GM12878 (cell line): ENCODE measurements around the gene RPUSD2. TPM values are rescaled to one million over a fixed set of nuclear protein-coding genes. Genes with fewer than 3 reads are reported as not detected.
A peak's percentile ranks its signal among the peaks of the same experiment; 100 is the strongest.

Experiments
- CBX3 ChIP-seq: fragments of 200-600 bp; sonication (generic); IDR thresholded peaks from 2 replicates; pipeline ENCODE4 v1.6.1; 2016; ENCODE audit warnings: low read depth, borderline replicate concordance
- CHD4 ChIP-seq: fragments of 200-600 bp; sonication (generic); IDR thresholded peaks from 2 replicates; pipeline ENCODE4 v1.6.1; 2016; ENCODE audit warnings: mild to moderate bottlenecking
- CUX1 ChIP-seq: IDR thresholded peaks from 2 replicates; pipeline ENCODE4 v1.6.1; 2012; ENCODE audit warnings: improper control_type of control experiment, low read depth, low read length; ENCODE audit not compliant: insufficient replicate concordance
- GABPA ChIP-seq: IDR thresholded peaks from 2 replicates; pipeline ENCODE4 v1.6.1; 2014; ENCODE audit warnings: antibody characterized with exemption, low read depth, mild to moderate bottlenecking, inconsistent platforms
- HDGF ChIP-seq: fragments of 450-650 bp; IDR thresholded peaks from 2 replicates; pipeline ENCODE4 v1.6.1; 2016; ENCODE audit warnings: antibody characterized with exemption
- JUNB ChIP-seq: IDR thresholded peaks from 2 replicates; pipeline ENCODE4 v1.6.1; 2016; ENCODE audit warnings: antibody characterized with exemption, mild to moderate bottlenecking
- JUND ChIP-seq: IDR thresholded peaks from 2 replicates; pipeline ENCODE4 v1.6.1; 2012; ENCODE audit warnings: low read depth, mild to moderate bottlenecking, low read length, improper control_type of control experiment, moderate library complexity
- MEF2A ChIP-seq: IDR thresholded peaks from 2 replicates; pipeline ENCODE4 v1.6.1; 2011; ENCODE audit warnings: low read depth, mild to moderate bottlenecking, low read length, moderate library complexity; ENCODE audit not compliant: insufficient read depth
- NFXL1 ChIP-seq: fragments of 450-650 bp; IDR thresholded peaks from 2 replicates; pipeline ENCODE4 v1.6.1; 2017; ENCODE audit warnings: antibody characterized with exemption, mild to moderate bottlenecking, borderline replicate concordance
- NFYA ChIP-seq: IDR thresholded peaks from 2 replicates; pipeline ENCODE4 v1.6.1; 2011; ENCODE audit warnings: low read depth, mild to moderate bottlenecking, low read length, improper control_type of control experiment, borderline replicate concordance
- NFYB ChIP-seq: IDR thresholded peaks from 2 replicates; pipeline ENCODE4 v1.6.1; 2011; ENCODE audit warnings: low read depth, mild to moderate bottlenecking, low read length, improper control_type of control experiment, moderate library complexity; ENCODE audit not compliant: insufficient read depth
- NR2C1 ChIP-seq: fragments of 450-650 bp; IDR thresholded peaks from 2 replicates; pipeline ENCODE4 v1.6.1; 2017; ENCODE audit warnings: antibody characterized with exemption, mild to moderate bottlenecking, moderate library complexity
- NR2F1 ChIP-seq: fragments of 450-650 bp; conservative IDR thresholded peaks from 2 replicates; pipeline ENCODE4 v1.6.1; 2017; ENCODE audit warnings: mild to moderate bottlenecking
- SMAD1 ChIP-seq: fragments of 450-650 bp; IDR thresholded peaks from 2 replicates; pipeline ENCODE4 v1.6.1; 2018; ENCODE audit warnings: mild to moderate bottlenecking, low read depth; ENCODE audit not compliant: partially characterized antibody
- SP1 ChIP-seq: IDR thresholded peaks from one replicate; pipeline ENCODE4 v1.6.1; 2011; ENCODE audit warnings: low read depth, low read length
- SPI1 ChIP-seq: IDR thresholded peaks from 2 replicates; pipeline ENCODE4 v1.6.1; 2011; ENCODE audit warnings: low read depth, mild to moderate bottlenecking, low read length, moderate library complexity, borderline replicate concordance; ENCODE audit not compliant: insufficient read depth
- SREBF1 ChIP-seq: IDR thresholded peaks from 2 replicates; pipeline ENCODE4 v1.6.1; 2012; ENCODE audit warnings: mild to moderate bottlenecking, low read length
- SUPT20H ChIP-seq: IDR thresholded peaks from 2 replicates; pipeline ENCODE4 v1.6.1; 2011; ENCODE audit warnings: low read depth, mild to moderate bottlenecking, low read length, moderate library complexity, borderline replicate concordance; ENCODE audit not compliant: control insufficient read depth
- USF1 ChIP-seq: IDR thresholded peaks from 2 replicates; pipeline ENCODE4 v1.6.1; 2011; ENCODE audit warnings: borderline replicate concordance, low read depth, mild to moderate bottlenecking, moderate library complexity, mixed read lengths, low read length; ENCODE audit not compliant: insufficient read depth; ENCODE audit errors: extremely low read length
- YY1 ChIP-seq: IDR thresholded peaks from 2 replicates; pipeline ENCODE4 v1.6.1; 2011; ENCODE audit warnings: low read depth, mild to moderate bottlenecking, low read length
- ZNF217 ChIP-seq: fragments of 450-650 bp; IDR thresholded peaks from 2 replicates; pipeline ENCODE4 v1.6.1; 2017; ENCODE audit warnings: antibody characterized with exemption, mild to moderate bottlenecking
- ZSCAN29 ChIP-seq: fragments of 450-650 bp; IDR thresholded peaks from 2 replicates; pipeline ENCODE4 v1.6.1; 2017; ENCODE audit warnings: mild to moderate bottlenecking, moderate library complexity
- polyA plus RNA-seq, 11 experiments: library from polyadenylated mRNA; depleted of rRNA in 4 of 11; unstranded in 6 of 11; stranded (reverse) in 5 of 11; fragments of >200 nt; fragmentation: Nextera tagmentation in 4 of 11; fragmentation: Illumina TruSeq in 1 of 11; extraction: Ambion mirVana in 4 of 11; extraction: Trizol in 1 of 11; gene quantifications; 1 replicate in 1 of 11; 2 replicates in 10 of 11; pipeline versions ENCODE4 v1.2.1 to v1.2.3, GENCODE V29; 2011 to 2016; ENCODE audit warnings: inconsistent platforms in 2 of 11, missing spikeins in 2 of 11, low read depth in 1 of 11
- total RNA-seq, 4 experiments: library from RNA; depleted of rRNA in 3 of 4; stranded (reverse); fragments of >200 nt in 3 of 4; fragmentation: Illumina TruSeq in 1 of 4; extraction: Trizol in 1 of 4; gene quantifications; 2 replicates each; pipeline versions ENCODE4 v1.2.1 to v1.2.3, GENCODE V29; 2013 to 2021
- TF ChIP-seq, protein P1 (sequence below), 3 experiments: IDR thresholded peaks in 2 of 3; conservative IDR thresholded peaks in 1 of 3; 2 replicates each; pipeline ENCODE4 v1.5.1; 2011; ENCODE audit warnings: low read depth in 3 of 3, low read length in 3 of 3, mild to moderate bottlenecking in 3 of 3, control low read depth in 2 of 3, moderate library complexity in 2 of 3, inconsistent platforms in 1 of 3, mixed read lengths in 1 of 3; ENCODE audit not compliant: control insufficient read depth in 2 of 3, insufficient read depth in 1 of 3; ENCODE audit errors: extremely low read depth in 1 of 3

The RPUSD2 gene
- total and polyA plus RNA-seq, 10 of the 15 experiments (the other 5 are each of a cell fraction or from before 2014, with no cell fraction given) = 4.0 to 33.3 (median 18.5) TPM

DNA sequence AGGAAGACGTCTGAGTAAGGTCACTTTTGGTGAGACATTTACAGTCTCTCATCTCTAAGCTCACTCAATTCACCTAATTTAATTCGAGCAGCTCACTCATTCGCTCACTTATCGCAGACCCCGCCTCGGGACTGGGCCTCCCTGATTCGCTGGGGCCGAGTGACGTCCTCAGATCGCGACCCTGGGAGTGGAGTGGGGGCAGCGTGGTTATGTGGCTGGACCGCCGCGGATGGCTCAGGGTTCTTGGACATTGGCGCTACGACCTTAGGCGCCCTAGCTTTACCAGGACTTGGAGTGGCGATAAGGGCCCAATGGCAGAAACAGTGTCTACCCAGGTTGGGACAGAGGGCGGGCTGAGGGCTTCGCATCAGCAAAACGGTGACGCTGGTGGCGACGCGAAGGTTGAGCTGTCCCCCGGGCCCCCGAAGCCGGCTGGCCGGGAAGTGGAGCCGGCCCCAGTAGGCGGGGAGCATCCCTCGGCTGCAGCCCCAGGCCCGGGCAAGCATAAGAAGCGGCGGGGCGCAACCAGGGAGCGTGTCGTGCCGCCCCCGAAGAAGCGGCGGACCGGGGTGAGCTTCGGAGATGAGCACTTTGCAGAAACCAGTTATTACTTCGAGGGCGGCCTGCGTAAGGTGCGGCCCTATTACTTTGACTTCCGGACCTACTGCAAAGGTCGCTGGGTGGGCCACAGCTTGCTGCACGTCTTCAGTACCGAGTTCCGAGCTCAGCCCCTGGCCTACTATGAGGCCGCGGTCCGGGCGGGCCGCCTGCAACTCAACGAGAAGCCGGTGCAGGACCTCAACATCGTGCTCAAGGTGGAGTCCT, at the start of gene RPUSD2 (continued):
- no peak for TF ChIP-seq JUNB
- no peak for TF ChIP-seq CHD4
- TF ChIP-seq SMAD1 = no peak
- TF ChIP-seq, protein P1, sequence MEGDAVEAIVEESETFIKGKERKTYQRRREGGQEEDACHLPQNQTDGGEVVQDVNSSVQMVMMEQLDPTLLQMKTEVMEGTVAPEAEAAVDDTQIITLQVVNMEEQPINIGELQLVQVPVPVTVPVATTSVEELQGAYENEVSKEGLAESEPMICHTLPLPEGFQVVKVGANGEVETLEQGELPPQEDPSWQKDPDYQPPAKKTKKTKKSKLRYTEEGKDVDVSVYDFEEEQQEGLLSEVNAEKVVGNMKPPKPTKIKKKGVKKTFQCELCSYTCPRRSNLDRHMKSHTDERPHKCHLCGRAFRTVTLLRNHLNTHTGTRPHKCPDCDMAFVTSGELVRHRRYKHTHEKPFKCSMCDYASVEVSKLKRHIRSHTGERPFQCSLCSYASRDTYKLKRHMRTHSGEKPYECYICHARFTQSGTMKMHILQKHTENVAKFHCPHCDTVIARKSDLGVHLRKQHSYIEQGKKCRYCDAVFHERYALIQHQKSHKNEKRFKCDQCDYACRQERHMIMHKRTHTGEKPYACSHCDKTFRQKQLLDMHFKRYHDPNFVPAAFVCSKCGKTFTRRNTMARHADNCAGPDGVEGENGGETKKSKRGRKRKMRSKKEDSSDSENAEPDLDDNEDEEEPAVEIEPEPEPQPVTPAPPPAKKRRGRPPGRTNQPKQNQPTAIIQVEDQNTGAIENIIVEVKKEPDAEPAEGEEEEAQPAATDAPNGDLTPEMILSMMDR (IDR thresholded peaks at IDR 0.05 in 2 of 3, conservative IDR thresholded peaks at IDR 0.05 in 1 of 3; ENCODE audit: control insufficient read depth in 2 of 3, extremely low read depth in 1 of 3, insufficient read depth in 1 of 3, low read depth in 3 of 3, low read length in 3 of 3) = no peak
- TF ChIP-seq ZSCAN29 = no peak
- no peak for TF ChIP-seq NFYA
- no peak for TF ChIP-seq SREBF1
- TF ChIP-seq NR2F1 = peak; percentile 46; the same call in 1 of the 2 replicates
- TF ChIP-seq NFXL1 = no peak
- no peak for TF ChIP-seq ZNF217
- no peak for TF ChIP-seq GABPA
- peak; percentile 50; the same call in 1 of the 2 replicates for TF ChIP-seq HDGF
- peak; percentile 50; the same call in 1 of the 2 replicates for TF ChIP-seq NFYB
- no peak for TF ChIP-seq JUND
- peak; percentile 76 for TF ChIP-seq YY1
- peak; percentile 65 for TF ChIP-seq SP1
- no peak for TF ChIP-seq CBX3
- TF ChIP-seq CUX1 = no peak
- no peak for TF ChIP-seq SPI1
- no peak for TF ChIP-seq USF1
- TF ChIP-seq NR2C1 = no peak
- no peak for TF ChIP-seq SUPT20H
- 0 out of 2 replicates have a peak, but pooled peaks have one; percentile 23 for TF ChIP-seq MEF2A
